Lung (tissue), 16 donors: ENCODE measurements around the gene TNFSF13B. TPM values are rescaled to one million over a fixed set of nuclear protein-coding genes. Genes with fewer than 3 reads are reported as not detected.

Experiments
- ATAC-seq: fragments of 200-7000 bp; cut with Tn5 transposase; one replicate; pipeline ENCODE4 v1.9.1; 2020; ENCODE audit warnings: moderate number of reproducible peaks; ENCODE audit not compliant: insufficient read depth, low FRiP score
- DNase-seq, 3 donors: peaks; one replicate each; pipeline ENCODE4 v3.0.0-alpha.2; 2013 to 2017
- H3K27ac ChIP-seq, 2 donors: one replicate each; pipeline ENCODE4 v1.5.1; 2013; ENCODE audit warnings: mild to moderate bottlenecking in 2 of 2, moderate library complexity in 2 of 2, control low read depth in 1 of 2, inconsistent platforms in 1 of 2, low read depth in 1 of 2, low read length in 1 of 2
- H3K27me3 ChIP-seq, 3 donors: one replicate each; pipeline ENCODE4 v1.5.1; 2013; ENCODE audit warnings: low read length in 2 of 3; ENCODE audit not compliant: control insufficient read depth in 3 of 3, insufficient read depth in 3 of 3
- H3K36me3 ChIP-seq, 4 donors: one replicate each; pipeline ENCODE4 v1.5.1; 2013; ENCODE audit warnings: low read length in 4 of 4, mild to moderate bottlenecking in 1 of 4, moderate library complexity in 1 of 4; ENCODE audit not compliant: control insufficient read depth in 4 of 4, insufficient read depth in 4 of 4
- H3K4me1 ChIP-seq, 5 donors: one replicate each; pipeline ENCODE4 v1.5.1; 2013; ENCODE audit warnings: low read length in 5 of 5, mild to moderate bottlenecking in 2 of 5, moderate library complexity in 1 of 5; ENCODE audit not compliant: control insufficient read depth in 5 of 5, insufficient read depth in 5 of 5
- H3K4me3 ChIP-seq: one replicate; pipeline ENCODE4 v1.5.1; 2013; ENCODE audit warnings: mild to moderate bottlenecking, control low read depth, moderate library complexity
- H3K9ac ChIP-seq, 2 donors: one replicate each; pipeline ENCODE4 v1.5.1; 2013; ENCODE audit warnings: low read length in 2 of 2, control low read depth in 1 of 2; ENCODE audit not compliant: insufficient read depth in 1 of 2
- H3K9me3 ChIP-seq, 4 donors: one replicate each; pipeline ENCODE4 v1.5.1; 2013; ENCODE audit warnings: low read length in 3 of 4, mild to moderate bottlenecking in 1 of 4, moderate library complexity in 1 of 4; ENCODE audit not compliant: control insufficient read depth in 4 of 4, insufficient read depth in 3 of 4
- WGBS, 2 donors: extraction: QIAGEN DNeasy Blood & Tissue Kit; methylation state at CpG; one replicate each; pipeline ENCODE4 v1.1.7; 2013; 5-methylcytosine and 5-hydroxymethylcytosine counted together
- long read RNA-seq, 5 donors: transcript quantifications; one replicate each; lab custom pipeline, GENCODE V29; 2026
- polyA plus RNA-seq, 2 donors: library from polyadenylated mRNA; stranded (reverse); fragments of 200-250 nt; gene quantifications; one replicate each; pipeline ENCODE4 v1.2.1, GENCODE V29; 2013
- total RNA-seq, 2 donors: library from RNA; depleted of rRNA in 1 of 2; stranded (reverse); fragments of >200 nt in 1 of 2; gene quantifications; one replicate each; pipeline ENCODE4 v1.2.1, GENCODE V29; 2014 to 2021
- TF ChIP-seq, protein P1 (sequence below): IDR thresholded peaks from 2 replicates; pipeline ENCODE4 v1.5.1; 2012; ENCODE audit warnings: mild to moderate bottlenecking; ENCODE audit errors: control extremely low read depth, extremely low read depth
- donor health status: control.
- donor health status: control.
- donor health status: Bipolar disorder and iron deficiency.
- donor health status: healthy.
- donor health status: DM: yes; HTN: yes; CAD: no.

The TNFSF13B gene, protein sequence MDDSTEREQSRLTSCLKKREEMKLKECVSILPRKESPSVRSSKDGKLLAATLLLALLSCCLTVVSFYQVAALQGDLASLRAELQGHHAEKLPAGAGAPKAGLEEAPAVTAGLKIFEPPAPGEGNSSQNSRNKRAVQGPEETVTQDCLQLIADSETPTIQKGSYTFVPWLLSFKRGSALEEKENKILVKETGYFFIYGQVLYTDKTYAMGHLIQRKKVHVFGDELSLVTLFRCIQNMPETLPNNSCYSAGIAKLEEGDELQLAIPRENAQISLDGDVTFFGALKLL
- total RNA-seq (10 to 100 TPM; 17.5 to 32.9 TPM), polyA plus RNA-seq (10 to 100 TPM in 1 of 2 donors, 1 to 10 TPM in 1; 6.0 to 32.4 TPM)
- long read RNA-seq, donor 1, partial matches to known transcripts: 0 of 4 reads
- long read RNA-seq, donor 1, other reads (novel, unspliced or antisense): 0 of 4 reads
- long read RNA-seq, donor 2: 0 reads
- long read RNA-seq, donor 3, partial matches to known transcripts: 0 of 3 reads
- long read RNA-seq, donor 3, other reads (novel, unspliced or antisense): 0 of 3 reads
- long read RNA-seq, donor 4, partial matches to known transcripts: 0 of 3 reads
- long read RNA-seq, donor 4, other reads (novel, unspliced or antisense): 0 of 3 reads
- long read RNA-seq, donor 5: 0 reads

DNA sequence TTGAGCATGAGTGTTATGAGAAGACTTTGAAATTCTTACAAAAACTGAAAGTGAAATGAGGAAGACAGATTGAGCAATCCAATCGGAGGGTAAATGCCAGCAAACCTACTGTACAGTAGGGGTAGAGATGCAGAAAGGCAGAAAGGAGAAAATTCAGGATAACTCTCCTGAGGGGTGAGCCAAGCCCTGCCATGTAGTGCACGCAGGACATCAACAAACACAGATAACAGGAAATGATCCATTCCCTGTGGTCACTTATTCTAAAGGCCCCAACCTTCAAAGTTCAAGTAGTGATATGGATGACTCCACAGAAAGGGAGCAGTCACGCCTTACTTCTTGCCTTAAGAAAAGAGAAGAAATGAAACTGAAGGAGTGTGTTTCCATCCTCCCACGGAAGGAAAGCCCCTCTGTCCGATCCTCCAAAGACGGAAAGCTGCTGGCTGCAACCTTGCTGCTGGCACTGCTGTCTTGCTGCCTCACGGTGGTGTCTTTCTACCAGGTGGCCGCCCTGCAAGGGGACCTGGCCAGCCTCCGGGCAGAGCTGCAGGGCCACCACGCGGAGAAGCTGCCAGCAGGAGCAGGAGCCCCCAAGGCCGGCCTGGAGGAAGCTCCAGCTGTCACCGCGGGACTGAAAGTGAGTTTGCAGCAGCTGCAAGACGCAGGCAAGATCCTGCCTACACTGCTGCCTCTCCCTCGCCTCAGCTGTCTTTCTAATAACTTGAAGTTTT is at the start of gene TNFSF13B:
TNFSF13B (plus strand) TSS at position 118 of the 728 bp plus-strand sequence; CDS start at position 296, 178 bp downstream.
- ATAC-seq (peak; percentile 64), DNase-seq (peak; percentile 36 to 74 (median 57))
- TF ChIP-seq, protein P1, sequence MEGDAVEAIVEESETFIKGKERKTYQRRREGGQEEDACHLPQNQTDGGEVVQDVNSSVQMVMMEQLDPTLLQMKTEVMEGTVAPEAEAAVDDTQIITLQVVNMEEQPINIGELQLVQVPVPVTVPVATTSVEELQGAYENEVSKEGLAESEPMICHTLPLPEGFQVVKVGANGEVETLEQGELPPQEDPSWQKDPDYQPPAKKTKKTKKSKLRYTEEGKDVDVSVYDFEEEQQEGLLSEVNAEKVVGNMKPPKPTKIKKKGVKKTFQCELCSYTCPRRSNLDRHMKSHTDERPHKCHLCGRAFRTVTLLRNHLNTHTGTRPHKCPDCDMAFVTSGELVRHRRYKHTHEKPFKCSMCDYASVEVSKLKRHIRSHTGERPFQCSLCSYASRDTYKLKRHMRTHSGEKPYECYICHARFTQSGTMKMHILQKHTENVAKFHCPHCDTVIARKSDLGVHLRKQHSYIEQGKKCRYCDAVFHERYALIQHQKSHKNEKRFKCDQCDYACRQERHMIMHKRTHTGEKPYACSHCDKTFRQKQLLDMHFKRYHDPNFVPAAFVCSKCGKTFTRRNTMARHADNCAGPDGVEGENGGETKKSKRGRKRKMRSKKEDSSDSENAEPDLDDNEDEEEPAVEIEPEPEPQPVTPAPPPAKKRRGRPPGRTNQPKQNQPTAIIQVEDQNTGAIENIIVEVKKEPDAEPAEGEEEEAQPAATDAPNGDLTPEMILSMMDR: no peak
- WGBS, 2 donors: 6 to 10% methylated on average over 16 of the region's 16 CpGs
- Histone ChIP-seq H3K9me3 (no peaks in the 10 kb centered on the region), H3K27ac (peak within 1 kb of the TSS; percentile 33 to 88), H3K4me1 (peaks cover 0 to 30% (median 14%) of the 10 kb centered on the region in 5 donors), H3K4me3 (peak within 1 kb of the TSS; percentile 9), H3K9ac (peak within 1 kb of the TSS; percentile 16 to 66), H3K36me3 (no peaks in the 10 kb centered on the region), H3K27me3 (no peaks in the 10 kb centered on the region)

DNA sequence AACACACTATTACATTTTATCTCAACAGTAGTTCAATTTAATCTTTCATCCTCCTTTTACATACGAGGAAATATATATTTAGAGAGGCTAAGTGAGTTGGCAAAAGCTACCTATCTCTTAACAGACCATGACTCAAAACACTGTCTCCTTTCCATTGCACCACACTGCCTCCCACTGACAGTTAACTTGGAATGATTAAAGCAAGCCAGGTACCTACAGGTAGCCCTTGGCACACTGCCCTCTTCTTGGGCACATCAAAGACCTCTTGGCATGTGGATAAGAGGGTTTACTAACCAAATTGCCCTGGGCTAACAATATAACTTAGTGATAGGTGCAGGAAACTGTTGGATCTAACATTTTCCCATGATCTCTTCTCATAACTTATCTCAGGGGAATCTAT is 49.5 kb upstream of the TNFSF13B start:
- peak in 1 of 3 donors; percentile 18 for DNase-seq
- Histone ChIP-seq H3K27me3 (no peaks in the 10 kb centered on the region), H3K27ac (no peak overlapping the region), H3K4me3 (no peak overlapping the region), H3K9ac (no peak overlapping the region), H3K9me3 (no peaks in the 10 kb centered on the region), H3K4me1 (peaks cover 6 to 38% (median 19%) of the 10 kb centered on the region in 5 donors), H3K36me3 (peaks cover 0 to 3% (median 0%) of the 10 kb centered on the region in 4 donors)
- TF ChIP-seq, protein P1: no peak
- no peak for ATAC-seq
- 33 to 34% methylated on average over 1 of the region's 1 CpG for WGBS, 2 donors

DNA sequence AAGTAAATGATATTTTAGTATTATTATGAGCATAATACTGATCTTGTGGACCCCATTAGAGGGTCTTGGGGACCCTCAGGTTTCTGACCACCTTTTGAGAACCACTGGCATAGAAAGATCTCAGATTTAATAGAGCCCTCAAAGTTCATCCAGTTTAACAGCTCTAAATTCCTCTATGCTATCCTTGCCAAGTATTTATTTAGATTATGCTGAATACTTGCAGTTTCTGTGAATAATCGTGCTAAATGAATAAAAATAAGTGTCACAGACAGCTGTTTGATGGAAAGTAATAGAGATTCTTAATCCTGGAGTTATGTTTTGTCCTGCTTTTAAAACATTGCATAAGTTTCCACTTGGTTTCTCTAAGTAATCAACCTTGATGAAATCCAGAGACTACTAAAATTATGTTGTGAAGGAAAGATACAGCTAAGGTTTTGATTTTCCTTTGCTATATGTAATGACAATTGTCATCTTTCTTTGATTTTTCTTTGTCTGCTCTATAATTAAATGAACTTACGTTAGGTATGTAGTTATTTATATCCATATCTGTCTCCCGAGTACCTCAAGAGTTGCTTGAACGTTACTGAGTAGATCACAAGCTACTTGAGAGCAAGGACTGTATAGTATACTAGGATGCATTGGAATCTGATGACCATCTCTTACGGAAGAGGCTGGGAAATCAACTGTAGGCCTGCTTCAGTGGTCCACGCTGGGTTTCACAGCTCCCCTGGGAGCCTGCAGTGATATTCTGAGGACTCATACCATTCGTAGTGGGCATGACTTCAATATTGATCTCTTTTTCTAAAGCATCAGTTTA is 45.6 kb upstream of the TNFSF13B start:
- no peak for DNase-seq
- peaks cover 0 to 34% (median 17%) of the 10 kb centered on the region in 5 donors for H3K4me1 ChIP-seq
- peaks cover 0 to 3% (median 0%) of the 10 kb centered on the region in 4 donors for H3K36me3 ChIP-seq
- no peaks in the 10 kb centered on the region for H3K27me3 ChIP-seq
- no peak overlapping the region for H3K4me3 ChIP-seq
- ATAC-seq: no peak
- no peaks in the 10 kb centered on the region for H3K9me3 ChIP-seq
- H3K9ac ChIP-seq: no peak overlapping the region
- no peak overlapping the region for H3K27ac ChIP-seq
- 74 to 87% methylated on average over 7 of the region's 7 CpGs for WGBS, 2 donors
- TF ChIP-seq, protein P1: no peak
